Cerebellar nuclear complex (tissue), 1 donor: ENCODE measurements around the gene HYPK.
"Not testable (repeated sequence)": the region's sequence is repeated elsewhere in the genome, so short reads cannot be mapped to it uniquely, and the experiment has no call there.

Experiments used
- DNase-seq, 2 experiments: peaks; one replicate each; lab custom pipeline; 2025; lab: John Stamatoyannopoulos, UW

The HYPK gene

GRCh38 chr15:43795997-43796396 lies 4.4 kb upstream of the HYPK start:
- DNase-seq: no peak

GRCh38 chr15:43796566-43796965 lies 3.8 kb upstream of the HYPK start:
- no peak for DNase-seq

GRCh38 chr15:43799209-43799944 lies 1.0 kb upstream of the HYPK start:
- no peak for DNase-seq

- no peak for DNase-seq
Measured at GRCh38 chr15:43799945-43800285, 484 bp upstream of the HYPK start, which contains the start of gene SERINC4. Gene SERINC4 (minus strand): TSS chr15:43800220. CDS start chr15:43799986, 234 bp downstream.

- not testable (repeated sequence) for DNase-seq
Measured at GRCh38 chr15:43802676-43803075, 2.3 kb downstream of the HYPK start.

- no peak for DNase-seq
Measured at GRCh38 chr15:43808435-43808950, 8.1 kb downstream of the HYPK start.

- no peak for DNase-seq
Measured at GRCh38 chr15:43808960-43809678, 8.7 kb downstream of the HYPK start.

- not testable (repeated sequence) for DNase-seq
Measured at GRCh38 chr15:43815064-43815463, 14.7 kb downstream of the HYPK start.

GRCh38 chr15:43821505-43821904 lies 21.1 kb downstream of the HYPK start:
- no peak for DNase-seq

GRCh38 chr15:43824302-43825246 lies 24.2 kb downstream of the HYPK start, which contains the start of gene MFAP1:
Gene MFAP1 (minus strand): TSS chr15:43824690. CDS start chr15:43824569, 121 bp downstream.
- peak; percentile 74 to 93 for DNase-seq

GRCh38 chr15:43825305-43825704 lies 24.9 kb downstream of the HYPK start:
- DNase-seq: not testable (repeated sequence)

- DNase-seq: no peak
Measured at GRCh38 chr15:43826029-43826507, 25.7 kb downstream of the HYPK start.

- DNase-seq: peak in 1 of 2 experiments; percentile 13
Measured at GRCh38 chr15:43826508-43827341, 26.3 kb downstream of the HYPK start, which contains the start of gene WDR76. Gene WDR76 (plus strand): TSS chr15:43827002. CDS start chr15:43827033, 31 bp downstream.

- no peak for DNase-seq
Measured at GRCh38 chr15:43828061-43828657, 27.8 kb downstream of the HYPK start.

- DNase-seq: not testable (repeated sequence)
Measured at GRCh38 chr15:43829951-43830540, 29.6 kb downstream of the HYPK start.

GRCh38 chr15:43830691-43831275 lies 30.4 kb downstream of the HYPK start:
- DNase-seq: not testable (repeated sequence)

- not testable (repeated sequence) for DNase-seq
Measured at GRCh38 chr15:43831519-43832052, 31.2 kb downstream of the HYPK start.

- not testable (repeated sequence) for DNase-seq
Measured at GRCh38 chr15:43832485-43832884, 32.1 kb downstream of the HYPK start.

- DNase-seq: no peak
Measured at GRCh38 chr15:43845421-43845820, 45.0 kb downstream of the HYPK start.
